NB4 (cell line): ENCODE measurements around the gene RAB42.
A peak's percentile ranks its signal among the peaks of the same experiment; 100 is the strongest.

Experiments
- DNase-seq: peaks from one replicate; pipeline ENCODE4 v3.0.0; 2010; ENCODE audit warnings: low read depth
- H3K4me3 ChIP-seq: one replicate; pipeline ENCODE4 v1.5.1; 2011; ENCODE audit warnings: mild to moderate bottlenecking, low read depth, low read length, moderate library complexity
- CTCF ChIP-seq: IDR thresholded peaks from one replicate; pipeline ENCODE4 v1.5.1; 2012; ENCODE audit warnings: low read depth, low read length
- MAX ChIP-seq: IDR thresholded peaks from 2 replicates; pipeline ENCODE4 v1.6.1; 2011; ENCODE audit warnings: low read depth, low read length
- MYC ChIP-seq: IDR thresholded peaks from 2 replicates; pipeline ENCODE4 v1.6.1; 2011; ENCODE audit warnings: low read depth, low read length
- POLR2A ChIP-seq: IDR thresholded peaks from 2 replicates; pipeline ENCODE4 v1.6.1; 2011; ENCODE audit warnings: mild to moderate bottlenecking; ENCODE audit not compliant: insufficient read length; ENCODE audit errors: extremely low read depth

The RAB42 gene

GRCh38 chr1:28591708-28592320 lies at the start of gene RAB42:
Gene RAB42 (plus strand): TSS chr1:28592265. CDS start chr1:28592512, 247 bp downstream.
- DNase-seq: peak; percentile 73
- TF ChIP-seq MAX (peak; percentile 13; the same call in 1 of the 2 replicates), MYC (peak; percentile 44; the same call in 1 of the 2 replicates), CTCF (no peak), POLR2A (peak; percentile 22)
- peak within 1 kb of the TSS; percentile 59 for H3K4me3 ChIP-seq

GRCh38 chr1:28545246-28545628 lies 46.8 kb upstream of the RAB42 start:
- DNase-seq: no peak
- no peak overlapping the region for H3K4me3 ChIP-seq
- TF ChIP-seq CTCF: no peak
- no peak for TF ChIP-seq MAX
- no peak for TF ChIP-seq POLR2A
- TF ChIP-seq MYC: no peak

GRCh38 chr1:28548318-28548717 lies 43.7 kb upstream of the RAB42 start:
- DNase-seq: no peak
- TF ChIP-seq CTCF (no peak), MAX (no peak), MYC (no peak), POLR2A (no peak)

GRCh38 chr1:28551381-28551780 lies 40.7 kb upstream of the RAB42 start:
- no peak overlapping the region for H3K4me3 ChIP-seq
- TF ChIP-seq MYC (no peak), POLR2A (no peak), CTCF (no peak), MAX (no peak)
- DNase-seq: no peak

More at GRCh38 chr1:28548318-28548717, 43.7 kb upstream of the RAB42 start:
- no peak overlapping the region for H3K4me3 ChIP-seq

GRCh38 chr1:28552758-28553663 lies 39.1 kb upstream of the RAB42 start, which contains the start of gene TRNAU1AP:
Gene TRNAU1AP (plus strand): TSS chr1:28553085. CDS start chr1:28553111, 26 bp downstream.
- TF ChIP-seq POLR2A (peak; percentile 74), MAX (peak; percentile 69; the same call in 1 of the 2 replicates), CTCF (no peak), MYC (peak; percentile 84)
- peak; percentile 96 for DNase-seq
- peak within 1 kb of the TSS; percentile 95 for H3K4me3 ChIP-seq
